Measurements from ENCODE around the gene TMEM203. TPM values are rescaled to one million over a fixed set of nuclear protein-coding genes. Genes with fewer than 3 reads are reported as not detected.

Gene TMEM203, protein sequence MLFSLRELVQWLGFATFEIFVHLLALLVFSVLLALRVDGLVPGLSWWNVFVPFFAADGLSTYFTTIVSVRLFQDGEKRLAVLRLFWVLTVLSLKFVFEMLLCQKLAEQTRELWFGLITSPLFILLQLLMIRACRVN
- total RNA-seq (2014; rRNA removed; shearing (Covaris generic)), result 39.9 and 43.5 TPM in 2 replicates

GRCh38 chr9:137205126-137206069, at the start of gene TMEM203, which contains the start of gene NDOR1:
Gene TMEM203, minus strand, starts transcription at chr9:137205648. Its CDS starts 234 bp downstream, at chr9:137205414.
Gene NDOR1, plus strand, starts transcription at chr9:137205700. Its CDS starts 78 bp downstream, at chr9:137205778.

DNA sequence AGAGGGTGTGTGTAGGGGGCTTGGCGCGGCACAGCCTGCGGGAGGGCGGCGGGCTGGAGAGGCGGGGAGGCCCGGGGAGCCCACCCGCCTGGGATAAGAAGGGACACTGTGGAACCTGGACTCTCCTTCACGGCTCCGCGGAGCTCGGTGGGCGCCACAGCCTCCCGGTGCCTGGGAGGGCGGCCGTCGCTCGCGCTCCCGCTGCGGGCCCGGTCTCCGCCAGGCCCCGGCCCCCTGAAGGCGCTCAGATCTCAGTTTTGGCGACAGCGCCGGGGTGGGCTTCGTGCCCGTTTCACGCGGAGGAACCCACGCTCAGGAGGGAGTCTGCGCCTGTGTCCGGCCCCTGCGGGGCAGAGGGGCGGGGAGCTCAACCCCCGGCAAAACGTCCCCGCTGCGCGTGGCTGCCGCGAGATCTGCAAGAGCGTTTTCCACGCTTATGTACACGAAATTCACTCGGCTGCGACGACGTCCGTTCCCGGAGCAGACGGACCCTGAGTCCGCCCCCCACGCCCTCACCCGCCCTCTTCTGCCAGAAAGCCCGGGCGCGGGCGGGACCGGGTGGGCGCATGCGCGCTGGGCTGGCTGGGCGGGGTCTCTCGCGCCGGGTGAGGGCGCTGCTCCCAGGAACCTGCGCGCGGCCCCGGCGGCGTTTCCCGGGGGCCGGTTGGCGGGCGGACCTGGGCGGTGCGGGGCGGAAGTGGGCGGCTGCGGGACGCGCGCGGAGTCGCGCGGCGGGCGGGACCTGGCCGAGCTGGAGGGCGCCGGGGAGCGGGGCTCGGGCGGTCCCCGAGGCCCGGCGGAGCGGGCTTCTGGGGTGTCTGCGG, 49.4 kb upstream of the TMEM203 start, which contains the start of gene NELFB:
Gene NELFB (plus strand): TSS at position 704 of the 824 bp plus-strand sequence.

GRCh38 chr9:137251194-137251461, 45.7 kb upstream of the TMEM203 start, which contains the start of gene STPG3:
Gene STPG3, plus strand, starts transcription at chr9:137251286. Its CDS starts 1 bp downstream, at chr9:137251287.

GRCh38 chr9:137240841-137241489, 35.5 kb upstream of the TMEM203 start, which contains the start of gene TUBB4B:
Gene TUBB4B, plus strand, starts transcription at chr9:137241287. Its CDS starts 74 bp downstream, at chr9:137241361.

DNA sequence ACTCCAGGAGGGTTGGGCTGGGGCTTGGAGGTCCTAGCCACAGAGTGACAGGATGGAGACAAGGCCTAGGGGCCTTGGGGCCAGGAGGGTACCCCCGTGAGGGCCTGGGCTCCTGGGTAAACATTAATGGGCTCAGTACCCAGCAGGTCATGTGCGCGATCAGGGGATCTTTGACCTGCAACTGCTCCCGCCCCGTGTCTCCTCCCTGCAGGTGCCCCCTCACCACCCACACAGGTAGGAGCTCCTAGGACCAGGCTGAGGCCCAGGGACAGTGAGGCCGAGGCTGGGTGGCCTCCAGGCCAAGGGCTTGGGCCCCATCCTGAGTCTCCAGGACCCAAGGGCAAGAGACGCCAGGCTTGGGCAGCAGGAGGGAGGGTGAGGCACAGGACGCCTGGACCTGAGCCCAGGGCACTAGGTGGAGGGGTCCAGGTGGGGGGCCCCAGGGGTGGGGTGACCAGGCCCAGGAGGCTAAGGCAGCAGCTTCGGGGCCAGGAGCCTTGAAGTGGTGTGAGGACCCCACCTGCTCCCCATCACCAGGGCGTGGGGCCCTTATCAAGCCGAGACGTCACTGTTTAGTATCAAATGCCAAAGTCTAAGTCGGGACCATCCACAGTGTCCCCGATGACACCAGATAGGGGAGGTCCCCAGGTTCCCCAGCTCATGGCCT, 25.4 kb upstream of the TMEM203 start, which contains the start of gene SLC34A3:
Gene SLC34A3 (plus strand): TSS at position 197 of the 667 bp plus-strand sequence. CDS start 802 bp downstream, outside the sequence.

DNA sequence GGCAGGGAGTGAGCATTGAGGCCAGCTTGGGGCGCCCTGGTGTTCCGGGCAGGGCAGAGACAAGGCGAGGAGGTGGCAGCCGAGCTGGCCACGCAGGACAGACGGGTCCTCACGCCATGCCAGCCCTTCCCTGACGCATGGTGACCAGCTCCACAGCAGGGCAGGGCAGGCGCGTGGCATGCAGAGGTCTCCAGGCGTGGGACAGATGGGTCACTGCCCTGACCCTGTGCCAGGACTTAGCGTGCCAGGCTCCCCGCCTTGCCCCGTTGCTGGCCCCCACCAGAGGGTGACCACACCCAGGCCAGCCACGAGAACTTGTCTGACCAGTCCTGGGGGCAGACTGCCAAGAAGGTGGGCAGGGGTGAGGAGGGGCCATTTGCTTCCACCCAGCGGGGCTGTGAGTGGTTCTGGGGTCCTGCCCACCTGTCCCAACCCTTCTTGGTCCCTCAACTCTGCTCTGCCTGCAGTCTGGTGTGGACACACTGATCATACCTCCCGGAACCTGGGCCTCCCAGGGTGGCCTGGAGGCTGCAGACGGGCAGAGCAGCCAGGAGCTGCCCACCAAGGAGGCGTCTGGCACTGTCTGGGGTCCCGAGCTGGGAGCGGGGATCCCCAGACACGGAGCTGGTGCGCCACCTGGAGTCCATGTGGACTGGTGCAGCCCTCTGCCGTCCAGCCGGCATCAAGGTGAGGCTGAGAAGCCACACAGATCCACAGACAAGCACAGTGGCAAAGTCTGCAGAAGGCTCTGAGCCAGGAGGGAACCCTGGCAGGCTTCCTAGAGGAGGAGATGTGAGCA, 21.8 kb upstream of the TMEM203 start, which contains the start of gene RNF224:
Gene RNF224 (plus strand): TSS at position 449 of the 799 bp plus-strand sequence. CDS start 834 bp downstream, outside the sequence.

DNA sequence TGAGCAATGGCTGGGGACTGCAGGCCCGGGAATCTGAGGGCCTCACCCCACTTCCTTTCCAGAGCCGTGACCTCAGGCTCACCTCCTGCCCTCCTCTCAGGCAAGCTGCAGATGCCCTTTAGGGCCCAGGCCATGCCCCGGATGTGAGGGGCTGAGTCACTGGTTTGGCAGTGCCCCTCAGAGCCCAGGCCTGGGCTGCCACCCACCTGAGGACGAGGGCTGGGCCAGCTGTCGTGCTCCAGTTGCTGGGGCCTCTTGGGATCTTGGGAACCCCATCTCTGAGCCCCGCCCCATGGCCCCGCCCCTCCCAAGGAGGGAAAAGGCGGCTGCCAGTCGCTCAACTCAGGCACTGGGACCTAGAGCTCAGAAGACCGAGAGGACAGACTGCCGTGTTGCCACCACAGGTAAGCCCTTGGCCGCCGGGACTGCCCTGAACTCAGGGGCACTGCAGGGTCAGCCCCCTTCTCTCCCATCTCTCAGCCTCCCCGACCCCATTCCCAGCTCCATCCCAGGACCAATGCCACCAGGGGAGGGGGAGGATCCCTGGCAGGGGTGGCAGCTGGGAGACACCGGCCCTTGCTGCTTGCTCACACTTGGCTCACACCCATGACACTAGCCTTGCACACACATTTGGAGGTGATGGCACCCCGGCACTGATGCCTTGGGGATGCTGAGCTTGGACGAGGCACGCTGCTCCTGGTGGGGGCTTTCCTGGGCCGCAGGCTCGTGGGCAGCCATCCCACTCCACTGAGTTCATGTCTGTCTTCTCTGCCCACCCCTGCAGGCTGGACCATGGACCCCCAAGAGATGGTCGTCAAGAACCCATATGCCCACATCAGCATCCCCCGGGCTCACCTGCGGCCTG, 19.6 kb upstream of the TMEM203 start, which contains the start of gene CYSRT1:
Gene CYSRT1 (plus strand): TSS at position 345 of the 865 bp plus-strand sequence. CDS start 448 bp downstream, at position 793.

DNA sequence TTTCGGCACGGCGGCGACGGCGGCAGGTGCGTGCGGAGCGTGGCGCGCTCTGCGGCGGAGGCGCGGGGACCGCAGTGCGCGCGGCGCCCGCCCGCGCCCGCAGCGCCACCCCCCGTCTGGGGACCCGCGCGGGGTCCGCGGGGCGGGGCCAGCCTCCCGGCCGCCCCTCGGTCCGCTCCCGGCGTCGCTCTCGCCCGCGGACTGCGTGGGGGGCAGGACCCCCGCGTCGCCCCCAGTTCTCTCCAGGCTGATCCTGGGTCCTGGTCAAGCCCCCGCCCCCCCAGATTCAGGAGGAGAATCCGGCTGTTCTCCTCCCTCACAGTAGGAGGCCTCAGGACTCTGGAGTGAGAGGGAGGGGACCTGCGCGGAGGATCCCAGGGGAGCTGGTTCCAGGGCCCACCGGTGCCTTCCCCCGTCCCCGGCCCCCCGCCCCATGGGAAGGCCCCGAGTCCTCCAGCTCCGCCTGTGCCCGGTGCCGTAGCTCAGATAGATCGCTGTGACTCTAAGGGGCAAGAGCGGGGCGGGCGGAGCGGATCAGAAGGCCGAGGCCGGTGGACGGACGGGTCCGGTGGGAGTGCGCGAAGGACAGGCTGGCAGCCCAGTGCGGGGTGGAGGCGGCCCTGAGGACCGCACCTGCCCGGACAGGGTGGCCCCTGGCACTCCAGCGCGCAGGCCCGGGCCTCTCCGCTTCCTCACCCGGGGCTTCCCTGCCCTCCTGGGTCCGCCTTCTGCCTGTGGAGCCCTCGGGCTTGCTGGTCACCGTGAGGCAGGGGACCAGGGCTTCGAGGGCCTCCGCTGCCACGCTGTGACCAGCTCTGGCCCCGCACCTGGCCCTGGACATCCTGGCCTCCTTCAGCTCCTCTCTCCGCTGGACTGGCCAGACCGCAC, 17.0 kb upstream of the TMEM203 start, which contains the start of gene RNF208:
Gene RNF208 (minus strand): TSS at position 51 of the 888 bp plus-strand sequence. CDS start 1,028 bp downstream, outside the sequence.

DNA sequence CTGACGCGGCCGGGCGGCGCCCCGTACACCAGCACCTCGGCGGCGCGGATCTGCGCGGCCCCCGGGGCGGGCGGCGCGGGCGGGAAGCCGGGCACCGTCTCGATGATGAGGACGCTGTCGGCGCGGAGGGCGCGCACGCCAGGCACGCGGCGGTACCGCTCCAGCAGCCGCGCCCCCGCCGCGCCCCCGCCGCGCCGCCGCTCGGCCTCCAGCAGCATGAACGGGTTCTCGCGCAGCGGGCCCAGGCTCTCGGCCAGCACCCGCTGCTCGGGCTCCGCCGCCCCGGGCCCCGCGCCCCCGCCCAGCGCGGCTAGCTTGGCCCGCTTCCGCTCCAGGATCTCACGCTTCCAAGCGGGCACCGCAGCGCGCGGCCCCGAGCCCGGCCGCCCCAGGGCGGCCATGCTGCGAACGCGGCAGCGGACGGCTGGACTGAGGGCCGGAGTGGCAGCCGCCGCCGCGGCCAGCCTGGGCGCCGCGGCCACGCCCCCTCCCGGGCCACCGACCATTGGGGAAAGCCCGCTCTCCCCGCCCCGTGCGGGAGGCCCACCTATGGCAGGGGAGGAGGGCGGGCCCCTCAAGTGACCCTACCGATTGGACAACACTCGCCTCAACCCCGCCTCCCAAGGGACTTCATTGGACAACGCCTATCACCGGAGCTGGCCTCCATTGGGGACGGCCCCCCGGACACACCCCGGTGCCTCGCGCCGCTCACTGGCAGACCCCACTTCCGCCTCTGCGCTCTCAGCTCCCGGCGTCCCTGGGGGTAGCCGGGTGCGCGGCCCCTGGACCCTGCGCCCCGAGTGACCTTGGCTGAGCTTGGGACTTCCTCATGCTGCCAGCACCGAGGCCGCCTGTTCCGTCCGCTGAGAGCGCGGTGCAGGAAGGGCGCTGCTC, 4.9 kb downstream of the TMEM203 start, which contains the start of gene TPRN:
Gene TPRN (minus strand): TSS at position 431 of the 894 bp plus-strand sequence. CDS start 30 bp downstream, at position 401.

DNA sequence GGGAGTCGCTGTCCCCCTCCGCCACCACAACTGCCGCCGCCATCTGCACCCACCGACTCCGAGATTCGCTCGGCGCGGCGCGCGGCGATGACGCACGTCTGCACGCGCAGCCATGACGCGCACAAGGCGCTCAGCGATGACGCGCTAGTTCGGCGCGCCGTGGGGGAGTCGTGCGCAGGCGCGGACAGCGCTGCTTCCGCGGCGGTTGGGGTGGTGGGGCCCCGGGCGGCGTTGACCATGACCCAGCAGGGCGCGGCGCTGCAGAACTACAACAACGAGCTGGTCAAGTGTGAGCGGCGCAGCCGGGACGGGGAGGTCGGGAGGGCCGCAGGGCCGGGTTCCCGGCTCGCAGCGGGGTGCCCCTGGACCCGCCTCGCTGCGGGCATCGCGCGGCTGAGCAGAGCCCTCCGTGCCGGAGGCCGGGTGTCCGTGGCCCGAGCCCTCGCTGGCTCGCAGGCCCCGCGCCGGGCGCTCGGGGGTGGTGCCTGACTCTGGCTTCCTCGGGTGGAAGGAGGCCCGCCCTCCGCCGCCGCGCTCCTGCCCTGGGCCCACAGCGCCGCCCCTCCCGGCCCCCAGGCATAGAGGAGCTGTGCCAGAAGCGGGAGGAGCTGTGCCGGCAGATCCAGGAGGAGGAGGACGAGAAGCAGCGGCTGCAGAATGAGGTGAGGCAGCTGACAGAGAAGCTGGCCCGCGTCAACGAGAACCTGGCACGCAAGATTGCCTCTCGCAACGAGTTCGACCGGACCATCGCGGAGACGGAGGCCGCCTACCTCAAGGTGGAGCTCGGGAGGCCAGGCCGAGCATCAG, 16.8 kb downstream of the TMEM203 start, which contains the start of the genes ANAPC2 and SSNA1:
Gene ANAPC2 (minus strand): TSS at position 71 of the 807 bp plus-strand sequence. CDS start 28 bp downstream, at position 43.
Gene SSNA1 (plus strand): TSS at position 187 of the 807 bp plus-strand sequence. CDS start 51 bp downstream, at position 238.

GRCh38 chr9:137169896-137170358, 35.5 kb downstream of the TMEM203 start, which contains the start of gene LRRC26:
Gene LRRC26, minus strand, starts transcription at chr9:137170051. Its CDS starts 108 bp downstream, at chr9:137169943.

Data from A375 (cell line).